GM04503 (cell line): ENCODE data around the gene DAZ4.
"Not testable (repeated sequence)": the region's sequence is repeated elsewhere in the genome, so short reads cannot be mapped to it uniquely, and the experiment has no call there.

ENCODE experiments used
- DNase-seq: peaks from one replicate; pipeline ENCODE4 v3.0.0-alpha.2; 2012; ENCODE audit warnings: low read depth

Gene DAZ4, protein sequence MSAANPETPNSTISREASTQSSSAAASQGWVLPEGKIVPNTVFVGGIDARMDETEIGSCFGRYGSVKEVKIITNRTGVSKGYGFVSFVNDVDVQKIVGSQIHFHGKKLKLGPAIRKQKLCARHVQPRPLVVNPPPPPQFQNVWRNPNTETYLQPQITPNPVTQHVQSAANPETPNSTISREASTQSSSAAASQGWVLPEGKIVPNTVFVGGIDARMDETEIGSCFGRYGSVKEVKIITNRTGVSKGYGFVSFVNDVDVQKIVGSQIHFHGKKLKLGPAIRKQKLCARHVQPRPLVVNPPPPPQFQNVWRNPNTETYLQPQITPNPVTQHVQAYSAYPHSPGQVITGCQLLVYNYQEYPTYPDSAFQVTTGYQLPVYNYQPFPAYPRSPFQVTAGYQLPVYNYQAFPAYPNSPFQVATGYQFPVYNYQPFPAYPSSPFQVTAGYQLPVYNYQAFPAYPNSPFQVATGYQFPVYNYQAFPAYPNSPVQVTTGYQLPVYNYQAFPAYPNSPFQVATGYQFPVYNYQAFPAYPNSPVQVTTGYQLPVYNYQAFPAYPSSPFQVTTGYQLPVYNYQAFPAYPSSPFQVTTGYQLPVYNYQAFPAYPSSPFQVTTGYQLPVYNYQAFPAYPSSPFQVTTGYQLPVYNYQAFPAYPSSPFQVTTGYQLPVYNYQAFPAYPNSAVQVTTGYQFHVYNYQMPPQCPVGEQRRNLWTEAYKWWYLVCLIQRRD

GRCh38 chrY:24833619-24834018 is at the start of gene DAZ4:
DAZ4 (plus strand) TSS chrY:24833919; CDS start chrY:24834127, 208 bp downstream.
- not testable (repeated sequence) for DNase-seq

- not testable (repeated sequence) for DNase-seq
Observed at GRCh38 chrY:24813293-24813692, 20.4 kb upstream of the DAZ4 start, which contains the start of gene DAZ3. DAZ3 (minus strand) TSS chrY:24813393; CDS start chrY:24813185, 208 bp downstream.

DNA sequence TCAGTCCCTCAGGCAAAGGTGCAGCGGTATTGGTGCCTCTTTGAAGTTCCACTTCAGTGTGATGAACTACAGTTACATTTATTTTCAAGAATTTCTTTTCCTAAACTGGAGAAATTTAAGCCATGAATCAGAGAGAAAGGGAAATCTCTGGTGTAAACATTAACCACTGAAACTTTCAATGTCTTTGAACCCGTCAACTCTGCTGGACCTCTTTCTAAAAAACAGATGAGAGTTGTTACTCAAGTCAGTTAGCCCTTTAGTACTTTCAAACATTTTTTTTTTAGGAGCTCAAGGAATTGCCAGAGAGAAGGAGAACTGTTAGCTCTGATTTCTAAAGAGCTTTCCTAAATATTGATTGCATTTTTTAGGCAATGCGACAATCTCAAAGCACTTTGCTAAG is 11.9 kb upstream of the DAZ4 start:
- not testable (repeated sequence) for DNase-seq

DNA sequence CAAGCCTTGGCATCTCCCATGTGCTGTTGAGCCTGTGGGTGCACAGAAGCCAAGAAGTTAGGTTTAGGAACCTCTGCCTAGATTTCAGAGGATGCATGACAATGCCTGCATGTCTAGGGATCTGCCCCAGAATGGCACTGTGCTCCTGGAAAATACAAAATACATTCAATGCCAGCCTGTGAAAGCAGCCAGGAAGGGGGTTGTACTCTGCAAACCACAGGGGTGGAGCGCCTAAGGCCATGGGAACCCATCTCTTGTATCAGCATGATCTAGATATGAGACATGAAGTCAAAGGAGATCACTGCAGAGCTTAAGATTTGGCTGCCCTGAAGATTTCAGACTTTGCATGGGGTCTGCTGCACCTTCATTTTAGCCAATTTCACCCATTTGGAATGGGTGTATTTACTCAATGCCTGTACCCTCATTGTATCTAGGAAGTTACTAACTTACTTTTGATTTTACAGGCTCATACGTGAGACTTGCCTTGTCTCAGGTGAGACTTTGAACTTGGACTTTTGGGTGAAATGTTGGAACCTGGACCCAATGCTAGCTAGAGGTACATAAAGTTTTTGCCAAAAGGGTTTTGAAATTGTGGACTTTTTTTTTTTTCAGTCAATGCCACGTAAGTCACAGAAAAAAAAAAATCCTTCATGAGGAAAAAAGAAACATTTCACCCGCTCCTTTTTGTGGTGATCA is 9.4 kb upstream of the DAZ4 start:
- DNase-seq, result not testable (repeated sequence)

DNA sequence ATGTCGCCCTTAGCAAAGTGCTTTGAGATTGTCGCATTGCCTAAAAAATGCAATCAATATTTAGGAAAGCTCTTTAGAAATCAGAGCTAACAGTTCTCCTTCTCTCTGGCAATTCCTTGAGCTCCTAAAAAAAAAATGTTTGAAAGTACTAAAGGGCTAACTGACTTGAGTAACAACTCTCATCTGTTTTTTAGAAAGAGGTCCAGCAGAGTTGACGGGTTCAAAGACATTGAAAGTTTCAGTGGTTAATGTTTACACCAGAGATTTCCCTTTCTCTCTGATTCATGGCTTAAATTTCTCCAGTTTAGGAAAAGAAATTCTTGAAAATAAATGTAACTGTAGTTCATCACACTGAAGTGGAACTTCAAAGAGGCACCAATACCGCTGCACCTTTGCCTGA is 8.7 kb upstream of the DAZ4 start:
- not testable (repeated sequence) for DNase-seq
